ENCODE results near the gene E2F1.

The E2F1 gene, protein sequence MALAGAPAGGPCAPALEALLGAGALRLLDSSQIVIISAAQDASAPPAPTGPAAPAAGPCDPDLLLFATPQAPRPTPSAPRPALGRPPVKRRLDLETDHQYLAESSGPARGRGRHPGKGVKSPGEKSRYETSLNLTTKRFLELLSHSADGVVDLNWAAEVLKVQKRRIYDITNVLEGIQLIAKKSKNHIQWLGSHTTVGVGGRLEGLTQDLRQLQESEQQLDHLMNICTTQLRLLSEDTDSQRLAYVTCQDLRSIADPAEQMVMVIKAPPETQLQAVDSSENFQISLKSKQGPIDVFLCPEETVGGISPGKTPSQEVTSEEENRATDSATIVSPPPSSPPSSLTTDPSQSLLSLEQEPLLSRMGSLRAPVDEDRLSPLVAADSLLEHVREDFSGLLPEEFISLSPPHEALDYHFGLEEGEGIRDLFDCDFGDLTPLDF

DNA sequence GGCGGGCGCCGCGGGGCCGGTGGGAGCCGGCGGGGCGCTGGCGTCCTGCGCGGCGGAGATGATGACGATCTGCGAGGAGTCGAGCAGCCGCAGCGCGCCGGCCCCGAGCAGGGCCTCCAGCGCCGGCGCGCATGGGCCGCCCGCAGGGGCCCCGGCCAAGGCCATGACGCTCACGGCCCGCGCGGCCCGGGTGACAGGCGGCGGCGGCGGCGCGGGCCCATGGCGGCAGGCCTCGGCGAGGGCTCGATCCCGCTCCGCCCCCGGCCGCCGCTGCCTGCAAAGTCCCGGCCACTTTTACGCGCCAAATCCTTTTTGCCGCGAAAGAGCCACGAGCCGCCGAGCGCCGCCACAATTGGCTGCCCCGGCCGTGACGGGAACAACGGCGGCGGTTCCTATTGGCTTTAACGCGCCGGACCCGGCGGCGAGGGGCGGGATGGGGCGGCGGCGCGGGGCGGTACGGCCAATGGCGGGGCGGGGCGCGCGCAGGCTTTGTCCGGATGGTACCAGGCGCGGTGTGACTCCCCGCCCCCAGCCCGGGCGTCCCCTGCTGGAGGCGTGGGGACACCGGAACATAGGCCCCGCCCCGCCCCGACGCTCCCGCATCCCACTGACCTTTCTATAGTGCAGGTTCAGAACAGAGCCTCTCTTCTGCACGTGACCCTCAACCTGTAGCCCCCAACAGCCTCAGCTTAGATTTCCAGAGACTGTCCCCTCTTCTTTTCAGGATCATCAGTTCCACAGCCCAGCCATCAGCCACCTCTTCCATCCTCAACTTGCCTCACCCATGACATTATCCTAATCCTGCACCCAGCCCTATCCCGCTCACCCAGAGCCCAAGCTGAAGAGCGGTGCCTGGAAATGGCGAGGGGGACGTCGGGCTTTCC, at the start of gene E2F1:
Gene E2F1 (minus strand): TSS at position 286 of the 884 bp plus-strand sequence. CDS start 121 bp downstream, at position 165.
- peak; percentile 94 to 95 for DNase-seq

DNA sequence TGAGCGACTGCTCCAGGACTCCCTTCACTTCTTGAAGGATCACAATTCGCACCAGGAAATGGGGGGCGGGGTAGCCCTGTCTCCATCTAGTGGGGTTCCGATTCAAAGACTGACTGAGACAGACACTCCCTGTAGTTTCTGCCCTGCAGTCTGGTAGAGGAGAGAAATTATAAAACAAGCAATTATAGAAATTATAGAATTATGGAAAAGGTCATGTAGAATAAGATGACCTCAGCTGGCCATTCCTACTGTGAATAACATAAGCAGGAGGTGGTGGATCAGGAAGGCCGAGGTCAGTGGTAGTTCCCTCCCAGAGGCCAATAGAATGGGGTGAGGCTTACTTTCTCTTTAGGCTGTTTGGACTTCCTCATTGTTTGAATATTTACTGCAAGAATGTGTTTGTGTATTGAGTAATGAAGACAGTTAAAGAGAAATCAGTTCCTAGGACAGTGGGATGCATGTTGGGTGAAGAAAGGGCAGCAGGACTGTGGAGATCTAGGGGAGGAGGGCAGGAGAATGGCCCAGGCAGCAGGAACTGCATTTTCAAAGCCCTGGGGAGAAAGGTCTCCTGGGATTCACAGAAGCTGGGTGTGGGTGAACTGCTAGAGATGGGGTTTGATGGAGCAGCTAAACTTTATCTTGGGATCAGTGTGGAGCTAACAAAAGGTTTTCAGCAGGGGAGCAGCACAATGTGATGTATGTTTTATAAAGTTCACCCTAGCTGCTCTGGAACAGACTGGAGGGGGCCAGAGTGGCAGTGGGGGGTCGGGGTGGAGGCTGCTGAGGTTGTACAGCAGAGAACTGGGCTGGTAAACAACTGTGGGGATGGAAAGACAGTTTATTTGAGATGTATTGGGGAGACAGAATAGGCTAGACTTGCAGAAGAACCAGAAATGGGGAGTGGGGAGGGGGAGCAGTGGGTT, 47.7 kb upstream of the E2F1 start:
- DNase-seq: peak in 1 of 2 donors; percentile 13

DNA sequence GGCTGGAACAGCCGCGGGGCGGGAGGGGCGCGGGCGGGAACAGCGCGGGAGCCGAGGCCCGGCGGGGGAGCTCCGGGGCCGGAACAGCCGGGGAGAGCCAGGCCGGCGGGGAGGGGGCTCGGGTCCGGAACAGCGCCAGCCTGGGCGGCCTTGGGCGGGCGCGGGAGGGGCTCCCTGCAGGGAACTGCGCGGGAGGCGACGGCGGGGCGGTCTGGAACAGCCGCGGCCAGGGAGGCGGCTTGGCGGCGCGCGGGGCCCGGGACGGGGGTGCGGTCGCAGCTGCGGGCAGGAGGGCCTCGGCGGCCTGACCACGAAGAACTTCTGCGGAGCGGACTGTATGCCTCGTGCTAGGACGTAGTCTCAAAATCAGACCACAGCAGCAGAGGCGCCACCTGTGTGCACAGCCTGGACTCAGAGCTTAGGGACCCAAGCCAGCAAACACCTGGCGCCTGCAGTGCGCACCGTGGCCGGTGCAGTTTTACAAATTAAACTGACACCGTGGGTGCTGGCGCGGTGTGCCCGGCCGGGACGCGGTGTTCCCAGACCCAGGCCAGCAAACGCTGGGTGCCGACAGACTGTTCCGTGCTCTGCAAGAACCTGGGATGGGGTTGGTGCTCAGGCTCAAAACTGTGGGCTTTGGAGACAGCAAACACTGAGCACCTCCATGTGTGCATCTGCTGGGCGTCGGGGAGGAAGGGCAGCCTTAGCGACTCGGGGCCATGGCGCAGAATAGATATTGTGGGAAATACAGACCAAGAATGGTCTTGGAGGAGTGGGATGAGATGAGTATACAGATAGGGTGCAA, 46.2 kb upstream of the E2F1 start:
- DNase-seq: peak in 1 of 2 donors; percentile 92

DNA sequence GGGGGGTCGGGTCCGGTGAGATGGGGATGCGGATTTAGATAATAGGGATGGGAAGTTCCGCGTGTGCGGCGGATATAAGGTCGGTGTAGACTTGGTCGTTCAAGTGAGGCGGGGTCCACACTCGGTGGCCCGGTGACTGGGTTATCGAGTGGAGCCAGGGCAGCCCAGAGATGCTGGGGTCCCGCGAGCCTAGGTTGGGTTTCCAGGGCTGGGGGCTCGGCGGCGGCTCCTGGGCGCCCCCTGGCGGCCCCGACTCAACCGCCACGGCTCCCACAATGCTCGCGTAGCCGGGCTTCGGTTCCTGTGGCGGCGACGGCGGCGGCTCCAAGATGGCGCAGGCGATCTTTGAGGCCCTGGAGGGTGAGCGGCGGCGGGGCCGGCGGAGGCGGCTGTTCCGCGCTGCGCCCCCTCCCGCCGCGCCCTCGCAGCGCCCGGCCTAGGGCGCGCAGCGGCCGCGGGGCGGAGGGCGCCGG, 45.5 kb upstream of the E2F1 start, which contains the start of gene ZNF341:
Gene ZNF341 (plus strand): TSS at position 304 of the 473 bp plus-strand sequence. CDS start 26 bp downstream, at position 330.
- DNase-seq: peak; percentile 93 to 94

DNA sequence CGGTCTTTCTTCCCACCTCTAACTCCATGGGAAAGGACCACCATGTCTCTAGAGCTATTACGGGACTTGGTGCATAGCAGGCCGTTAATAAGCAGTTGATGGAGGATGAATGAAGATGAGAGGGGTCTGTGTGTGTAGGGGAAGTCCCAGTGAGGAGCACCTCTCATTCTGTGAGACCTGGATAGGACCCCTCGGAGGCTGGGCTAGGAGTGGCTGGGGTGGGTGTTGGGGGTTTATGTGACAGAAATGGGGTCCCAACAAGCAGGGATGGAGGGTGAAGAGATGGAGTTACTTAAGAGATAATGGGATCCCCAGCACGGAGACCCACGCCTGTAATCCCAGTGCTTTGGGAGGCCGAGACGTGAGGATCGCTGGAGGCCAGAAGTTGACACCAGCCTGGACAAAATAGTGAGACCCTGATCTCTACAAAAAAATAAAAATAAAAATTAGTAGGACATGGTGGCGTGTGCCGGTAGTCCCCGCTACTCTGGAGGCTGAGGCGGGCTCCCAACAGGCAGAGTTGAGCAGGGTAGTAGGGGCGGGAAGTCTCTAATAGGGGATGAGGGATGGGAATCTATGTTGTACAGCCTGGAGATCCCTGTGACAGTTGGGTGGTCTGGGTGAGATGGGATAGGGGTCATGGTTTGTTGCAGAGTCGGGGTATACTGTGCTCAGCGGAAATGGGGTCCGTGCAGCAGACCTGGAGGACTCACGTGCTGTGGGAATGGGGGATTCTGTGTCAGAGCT, 44.9 kb upstream of the E2F1 start:
- no peak for DNase-seq

DNA sequence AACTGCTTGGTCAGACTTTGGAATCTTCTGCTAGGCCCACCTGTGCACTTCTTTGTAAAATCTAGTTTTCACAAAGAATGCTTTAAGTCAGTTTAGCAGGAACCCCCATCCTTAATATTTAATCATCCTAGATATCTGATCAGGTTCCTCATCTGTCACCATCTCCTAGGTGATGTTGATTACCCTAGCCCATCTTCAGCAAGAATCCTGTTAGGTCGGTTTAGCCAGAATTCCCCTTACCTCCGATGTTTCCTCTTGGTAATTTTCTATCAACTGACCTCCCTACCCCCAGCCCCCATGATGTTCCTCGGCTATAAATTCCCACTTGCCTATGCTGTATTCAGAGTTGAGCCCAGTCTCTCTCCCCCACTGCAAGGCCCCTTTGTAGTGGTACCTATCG, 42.9 kb upstream of the E2F1 start:
- DNase-seq: no peak

DNA sequence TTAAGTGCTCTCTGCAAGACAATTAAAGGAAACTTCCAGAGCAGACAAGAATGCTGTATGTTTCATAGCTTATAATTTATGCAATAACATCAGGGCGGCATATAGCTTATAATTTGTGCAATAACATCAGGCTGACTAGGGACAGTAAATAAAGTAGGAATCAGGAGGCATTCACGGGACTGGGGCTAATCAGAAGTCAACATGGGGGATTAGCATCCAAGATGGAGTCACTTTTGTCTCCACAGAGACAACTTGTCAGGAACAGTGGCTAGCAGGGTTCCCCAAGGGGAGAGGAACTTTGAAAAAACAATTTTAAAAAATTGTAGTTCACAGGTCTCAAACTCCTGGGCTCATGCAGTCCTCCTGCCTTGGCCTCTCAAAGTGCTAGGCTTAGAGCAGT, 42.3 kb upstream of the E2F1 start:
- DNase-seq: no peak

DNA sequence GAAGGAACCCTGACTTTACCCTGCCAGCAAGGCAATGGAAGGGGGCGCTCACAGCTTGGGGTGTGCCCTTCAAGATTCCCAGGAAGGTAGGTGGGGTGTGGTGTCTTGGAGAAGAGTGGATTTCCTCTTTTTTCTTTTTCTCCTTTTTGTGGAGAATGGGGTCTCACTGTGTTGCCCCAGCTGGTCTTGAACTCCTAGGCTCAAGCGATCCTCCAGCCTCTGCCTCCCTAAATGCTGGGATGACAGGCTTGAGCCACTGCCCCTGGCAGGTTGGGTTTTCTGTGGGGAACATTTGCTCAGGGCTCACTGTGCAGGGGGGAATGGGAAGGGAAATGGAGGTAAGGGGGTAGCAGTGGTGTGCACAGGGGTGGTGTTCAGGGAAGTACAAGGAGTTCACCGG, 41.6 kb upstream of the E2F1 start:
- DNase-seq: no peak

DNA sequence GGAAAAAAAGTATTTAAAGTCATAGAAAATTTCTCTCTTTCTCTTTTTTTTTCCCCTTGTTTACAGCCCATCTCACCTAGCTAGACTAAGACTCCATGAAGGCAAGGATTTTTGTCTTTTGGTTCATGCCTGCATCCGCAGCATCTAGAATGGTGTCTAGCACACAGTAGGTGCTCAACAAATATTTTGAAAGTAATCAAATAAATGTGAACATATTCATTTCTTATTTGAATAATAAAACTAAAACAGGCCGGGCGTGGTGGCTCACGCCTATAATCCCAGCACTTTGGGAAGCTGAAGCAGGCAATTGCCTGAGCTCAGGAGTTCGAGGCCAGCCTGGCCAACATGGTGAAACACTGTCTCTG, 40.9 kb upstream of the E2F1 start:
- DNase-seq: no peak

DNA sequence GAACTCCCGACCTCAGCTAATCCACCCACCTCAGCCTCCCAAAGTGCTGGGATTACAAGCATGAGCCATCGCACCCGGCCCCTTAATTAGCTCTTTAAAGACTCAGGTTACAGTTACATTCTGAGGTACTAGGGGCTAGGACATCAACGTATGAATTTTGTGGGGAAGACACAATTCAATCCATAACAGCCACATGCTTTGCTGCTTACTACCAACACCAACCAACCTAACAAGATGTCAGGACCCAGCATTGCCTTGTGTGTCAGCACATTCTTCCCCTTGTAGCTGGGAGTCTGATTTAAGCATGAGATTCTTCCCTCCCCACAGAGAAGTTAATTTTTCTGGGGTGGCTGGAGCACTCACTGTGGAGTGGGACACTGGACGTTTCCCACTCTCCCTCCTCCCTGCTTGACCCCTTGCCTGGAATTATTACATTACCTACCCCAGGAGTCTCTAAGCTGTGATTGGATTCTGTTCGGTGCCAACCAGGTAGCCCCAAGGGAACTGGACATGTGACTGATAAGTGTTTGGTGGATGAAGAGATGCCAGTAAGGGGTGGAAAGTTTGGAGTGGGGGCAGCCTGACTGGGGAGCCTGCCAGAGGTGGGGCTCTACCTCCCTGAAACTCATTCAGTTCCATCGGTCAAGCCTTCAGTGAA, 39.6 kb upstream of the E2F1 start:
- no peak for DNase-seq

DNA sequence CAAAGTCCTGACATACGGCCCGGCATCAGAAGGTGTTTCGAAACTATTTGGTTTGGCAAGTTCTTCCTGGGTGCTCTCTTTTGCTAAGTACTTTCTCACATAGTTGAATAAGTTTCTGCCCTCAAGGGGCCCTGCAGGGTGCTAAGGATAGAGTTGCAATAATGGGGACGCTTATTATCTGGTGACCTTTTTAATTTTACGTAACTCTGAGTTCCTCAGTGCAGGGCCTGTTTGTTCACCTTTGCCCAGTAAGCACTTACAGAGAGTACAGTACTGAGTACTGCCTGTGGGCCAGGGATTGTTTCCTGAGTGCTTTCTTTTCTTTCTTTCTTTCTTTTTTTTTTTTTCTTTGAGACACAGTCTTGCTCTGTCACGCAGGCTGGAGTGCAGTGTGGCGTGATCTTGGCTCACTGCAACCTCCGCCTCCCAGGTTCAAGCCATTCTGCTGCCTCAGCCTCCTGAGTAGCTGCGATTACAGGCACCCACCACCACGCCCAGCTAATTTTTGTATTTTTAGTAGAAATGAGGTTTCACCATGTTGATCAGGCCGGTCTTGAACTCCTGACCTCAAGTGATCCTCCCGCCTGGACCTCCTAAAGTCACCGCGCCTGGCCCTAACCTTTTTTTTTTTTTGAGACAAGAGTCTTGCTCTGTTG, 38.4 kb upstream of the E2F1 start:
- DNase-seq: peak in 1 of 2 donors; percentile 19

DNA sequence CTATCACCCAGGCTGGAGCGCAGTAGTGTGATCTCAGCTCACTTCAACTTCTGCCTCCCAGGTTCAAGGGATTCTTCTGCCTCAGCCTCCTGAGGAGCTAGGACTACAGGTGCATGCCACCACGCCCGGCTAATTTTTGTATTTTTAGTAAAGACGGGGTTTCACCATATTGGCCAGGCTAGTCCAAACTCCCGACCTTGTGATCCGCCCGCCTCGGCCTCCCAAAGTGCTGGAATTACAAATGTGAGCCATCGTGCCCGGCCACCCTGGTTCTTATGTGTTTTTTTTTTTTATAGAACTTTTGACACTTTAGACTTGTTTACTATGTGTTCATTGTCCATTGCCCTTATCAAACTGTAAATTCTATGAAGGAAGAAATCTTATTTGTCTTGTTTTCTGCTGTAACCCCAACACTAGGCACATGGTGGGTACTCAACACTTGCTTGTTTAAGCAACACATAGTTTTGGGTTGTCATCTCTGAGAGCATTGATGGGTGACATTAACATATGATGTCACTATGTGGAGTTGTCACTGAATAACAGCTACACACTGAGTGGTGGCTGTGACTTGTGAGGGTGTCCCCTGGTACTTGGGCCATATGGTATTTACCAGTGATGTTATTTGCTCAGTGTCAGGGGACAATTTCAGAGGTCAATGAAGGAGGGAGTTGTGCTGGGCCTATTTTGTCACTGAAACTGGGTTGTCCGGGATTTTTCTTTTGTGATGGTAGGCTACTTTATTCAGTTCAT, 35.4 kb upstream of the E2F1 start:
- DNase-seq: no peak

DNA sequence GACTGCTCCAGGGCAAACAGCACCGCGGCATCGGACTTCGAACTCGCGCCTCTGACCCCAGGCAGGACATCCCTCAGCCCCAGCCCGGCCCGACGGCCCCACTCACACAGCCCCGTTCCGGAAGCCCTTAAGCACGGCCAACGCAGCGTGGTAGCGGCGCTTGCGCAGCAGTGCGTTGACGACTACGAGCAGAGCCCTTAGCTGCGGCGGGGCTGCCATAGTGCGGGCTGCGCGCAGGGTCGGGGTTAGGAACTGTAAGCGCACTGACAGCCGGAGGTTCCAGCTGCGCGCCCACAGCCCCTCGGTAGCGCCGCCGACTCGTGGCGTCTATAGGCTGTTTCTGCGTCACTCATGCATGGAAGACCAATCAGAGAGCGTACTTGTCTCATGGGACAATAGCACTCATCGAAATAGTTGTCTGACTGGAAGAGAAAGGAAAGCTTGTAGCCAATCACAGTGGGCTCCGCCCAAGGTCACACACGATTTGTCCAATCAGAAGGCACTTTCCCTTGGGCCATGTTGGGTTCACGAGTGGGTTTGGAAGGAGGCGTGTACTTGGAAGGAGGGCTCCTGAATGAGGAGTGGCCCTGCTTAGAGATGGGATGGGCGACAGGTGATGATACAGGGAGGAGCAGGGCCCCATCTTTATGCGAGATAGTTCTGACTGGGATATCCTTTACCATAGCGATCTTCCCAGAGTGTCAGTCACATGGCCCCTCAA, 34.0 kb upstream of the E2F1 start, which contains the start of gene PXMP4:
Gene PXMP4 (minus strand): TSS at position 322 of the 721 bp plus-strand sequence. CDS start 103 bp downstream, at position 219.
- peak; percentile 94 to 97 for DNase-seq

DNA sequence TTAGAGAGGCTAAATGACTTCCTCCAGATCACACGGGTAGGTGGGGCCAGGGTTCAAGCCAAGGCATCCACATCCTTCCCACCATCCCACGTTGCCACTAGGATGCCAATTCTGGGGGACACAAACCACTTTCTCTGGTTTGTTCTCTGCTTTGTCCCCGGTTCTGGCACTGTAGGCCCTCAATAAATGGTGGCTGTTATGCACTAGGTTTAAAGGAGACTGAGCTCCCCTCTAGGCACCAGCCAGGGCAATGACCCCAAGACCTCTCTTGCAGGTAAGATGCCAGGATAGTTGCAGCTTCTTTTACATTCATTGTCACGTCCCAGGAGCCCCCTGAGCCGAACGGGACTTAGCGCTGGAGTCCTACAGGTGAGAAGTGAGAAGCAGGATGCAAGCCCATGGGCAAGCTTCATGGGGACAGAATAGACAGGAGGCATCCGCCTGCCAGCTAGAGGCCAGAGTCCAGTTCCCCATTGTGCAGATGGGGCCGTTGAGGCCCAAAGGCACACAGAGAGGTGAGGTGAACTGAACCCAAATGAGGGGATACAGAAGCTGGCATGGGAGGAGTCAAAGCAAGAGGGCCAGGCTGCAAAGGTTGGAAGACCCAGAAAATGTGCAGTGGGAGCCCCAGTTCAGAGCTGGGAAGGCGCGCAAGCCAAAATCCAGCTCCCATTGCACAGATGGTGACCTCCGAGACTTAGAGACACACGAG, 33.2 kb upstream of the E2F1 start:
- DNase-seq: no peak

DNA sequence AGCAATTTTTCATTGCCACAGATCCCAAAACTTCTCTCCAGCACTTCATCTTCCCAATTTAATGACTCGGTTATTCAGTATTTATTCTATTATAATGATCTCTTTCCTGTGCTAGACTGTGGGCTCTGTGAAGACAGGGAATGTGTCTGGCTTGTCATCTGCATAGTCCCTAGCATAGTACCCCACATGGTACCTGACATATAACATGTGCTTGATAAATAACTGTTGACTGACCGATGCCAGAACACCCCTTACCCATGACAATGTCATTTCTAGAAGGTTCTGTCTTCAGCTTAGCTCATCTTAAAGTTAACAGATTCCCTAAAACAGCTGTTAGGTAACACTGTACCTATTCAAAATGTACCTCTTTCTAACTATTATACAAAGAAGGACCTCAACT, 30.3 kb upstream of the E2F1 start:
- DNase-seq: no peak

DNA sequence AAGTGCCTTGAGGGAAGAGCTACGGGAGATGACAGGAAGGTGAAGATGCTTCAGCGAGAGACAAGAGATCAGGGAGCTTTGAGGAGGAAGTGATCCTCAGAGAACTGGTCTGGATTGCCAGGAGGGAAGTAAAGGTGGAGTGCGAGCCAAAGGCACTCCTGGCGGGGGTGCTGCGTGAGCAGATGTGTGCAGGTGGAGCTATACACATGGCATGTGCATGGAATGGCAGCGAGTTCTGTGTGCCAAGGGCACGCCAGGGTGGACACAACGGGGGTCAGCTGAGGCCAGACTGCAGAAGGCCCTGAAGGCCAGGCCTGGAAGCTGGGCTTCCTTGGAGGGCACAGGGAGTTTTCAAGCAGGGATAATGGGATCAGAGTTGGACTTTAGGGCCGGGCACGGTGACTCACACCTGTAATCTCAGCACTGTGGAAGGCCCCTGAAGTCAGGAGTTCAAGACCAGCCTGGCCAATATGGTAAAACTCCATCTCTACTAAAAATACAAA, 27.7 kb upstream of the E2F1 start:
- DNase-seq: no peak

DNA sequence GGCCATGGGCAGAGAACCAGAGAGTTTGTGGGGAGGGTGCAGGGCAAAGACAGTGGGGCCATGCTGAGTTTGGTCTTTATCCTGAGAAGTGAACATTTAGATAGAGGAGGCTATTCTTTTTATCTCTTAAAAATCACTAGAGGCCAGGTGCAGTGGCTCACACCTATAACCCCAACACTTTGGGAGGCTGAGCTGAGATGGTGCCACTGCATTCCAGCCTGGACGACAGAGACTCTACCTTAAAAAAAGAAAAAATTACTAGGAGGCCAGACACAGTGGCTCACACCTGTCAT, 25.2 kb upstream of the E2F1 start:
- no peak for DNase-seq

Measured in CD4-positive, alpha-beta T cell treated with Interleukin-1 beta for 1 hour (primary cell).